Peyer's patch (tissue), 4 donors: Measurements from ENCODE around the gene SYNE2.

ENCODE experiments used
- CTCF ChIP-seq, 6 experiments: fragments of 450-650 bp in 4 of 6; fragments of 200-600 bp in 2 of 6; sonication (generic) in 1 of 6; IDR thresholded peaks; one replicate each; pipeline ENCODE4 v1.5.1; 2017 to 2019; ENCODE audit warnings: antibody characterized with exemption in 6 of 6, mild to moderate bottlenecking in 3 of 6, moderate library complexity in 1 of 6
- POLR2A ChIP-seq, 2 donors: fragments of 450-650 bp; IDR thresholded peaks; one replicate each; pipeline ENCODE4 v1.5.1; 2017; ENCODE audit warnings: antibody characterized with exemption in 2 of 2, mild to moderate bottlenecking in 2 of 2, moderate library complexity in 2 of 2

DNA sequence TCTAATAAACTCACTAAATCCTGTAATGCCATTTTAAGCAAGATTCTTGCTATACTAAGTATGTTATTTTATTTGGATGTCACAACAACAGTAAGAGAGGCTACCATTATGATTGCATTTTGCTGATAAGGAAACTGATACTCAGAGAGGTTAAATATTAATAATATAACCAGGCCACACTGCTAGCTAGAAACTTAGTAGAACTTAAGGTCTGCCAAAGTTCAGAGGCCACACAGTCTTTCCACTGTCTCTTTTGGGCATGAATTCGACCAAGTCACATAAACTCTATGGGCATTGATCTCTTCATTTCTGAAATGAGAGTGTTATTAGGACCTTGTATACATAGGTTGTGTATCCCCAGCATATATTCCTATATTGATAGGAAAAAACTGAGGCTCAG, 147.9 kb downstream of the SYNE2 start:
- TF ChIP-seq CTCF (IDR thresholded peaks at IDR 0.05) (no peak), POLR2A (IDR thresholded peaks at IDR 0.05) (no peak)
